COR-L47 (cell line): Measurements from ENCODE around the gene C4BPA.

ENCODE experiments used
- DNase-seq: peaks from one replicate; lab custom pipeline; 2025; lab: John Stamatoyannopoulos, UW

Gene C4BPA

GRCh38 chr1:207191061-207191460, 87.0 kb downstream of the C4BPA start:
- no peak for DNase-seq

DNA sequence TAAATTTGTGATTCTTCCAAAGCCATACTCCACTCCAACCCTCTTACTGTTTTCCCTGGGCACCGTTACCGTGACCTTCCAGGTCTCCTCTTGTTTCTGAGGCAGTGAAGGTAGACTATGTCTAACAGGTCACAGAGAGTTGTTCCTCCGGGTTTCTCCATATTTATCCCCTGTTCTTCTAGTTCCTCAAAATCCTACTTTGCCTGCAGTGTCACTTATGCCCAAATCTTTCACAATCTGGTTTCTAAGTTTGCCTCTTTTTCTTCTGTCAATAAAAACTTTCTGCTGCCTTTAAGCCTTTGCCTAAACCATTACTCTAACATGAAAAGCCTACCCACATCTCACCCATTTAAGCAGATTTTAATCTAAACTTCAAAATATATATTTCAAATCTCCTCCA, 87.7 kb downstream of the C4BPA start:
- no peak for DNase-seq

GRCh38 chr1:207194197-207194596, 90.2 kb downstream of the C4BPA start:
- no peak for DNase-seq
